HEK293T (cell line): ENCODE data around the gene TK2.

Experiments used
- CTCF ChIA-PET: fragments of 350-600 bp; formaldehyde crosslinking; extraction: SDS; loops from one replicate; lab custom pipeline; 2021; ENCODE audit warnings: antibody characterized with exemption, inconsistent platforms; lab: Yijun Ruan, JAX
- POLR2A ChIA-PET: fragments of 350-600 bp; formaldehyde crosslinking; extraction: SDS; loops from one replicate; lab custom pipeline; 2020; ENCODE audit warnings: antibody characterized with exemption, inconsistent platforms; lab: Yijun Ruan, JAX
- DNase-seq: peaks from one replicate; pipeline ENCODE4 v3.0.0; 2012; ENCODE audit warnings: mixed read lengths; ENCODE audit errors: extremely low spot score
- ARNT ChIP-seq: fragments of 450-650 bp; IDR thresholded peaks from 2 replicates; pipeline ENCODE4 v1.6.1; 2017; ENCODE audit warnings: mild to moderate bottlenecking
- BHLHE40 ChIP-seq: fragments of 450-650 bp; IDR thresholded peaks from 2 replicates; pipeline ENCODE4 v1.6.1; 2016; ENCODE audit warnings: mild to moderate bottlenecking, moderate library complexity, borderline replicate concordance
- CTBP1 ChIP-seq: fragments of 450-650 bp; IDR thresholded peaks from 2 replicates; pipeline ENCODE4 v1.6.1; 2016; ENCODE audit warnings: borderline replicate concordance
- ELF4 ChIP-seq: fragments of 450-650 bp; IDR thresholded peaks from 2 replicates; pipeline ENCODE4 v1.6.1; 2017; ENCODE audit warnings: antibody characterized with exemption
- FOXA1 ChIP-seq: fragments of 450-650 bp; IDR thresholded peaks from 2 replicates; pipeline ENCODE4 v1.6.1; 2016; ENCODE audit warnings: mild to moderate bottlenecking
- FOXK2 ChIP-seq: fragments of 450-650 bp; IDR thresholded peaks from 2 replicates; pipeline ENCODE4 v1.6.1; 2016; ENCODE audit warnings: mild to moderate bottlenecking
- FOXM1 ChIP-seq: fragments of 450-650 bp; IDR thresholded peaks from 2 replicates; pipeline ENCODE4 v1.6.1; 2017; ENCODE audit warnings: mild to moderate bottlenecking, borderline replicate concordance
- HDGF ChIP-seq: fragments of 450-650 bp; IDR thresholded peaks from 2 replicates; pipeline ENCODE4 v1.6.1; 2017; ENCODE audit warnings: antibody characterized with exemption, borderline replicate concordance
- L3MBTL2 ChIP-seq: fragments of 450-650 bp; conservative IDR thresholded peaks from 2 replicates; pipeline ENCODE4 v1.6.1; 2016; ENCODE audit warnings: mild to moderate bottlenecking
- LEF1 ChIP-seq: fragments of 450-650 bp; IDR thresholded peaks from 2 replicates; pipeline ENCODE4 v1.6.1; 2017; ENCODE audit warnings: mild to moderate bottlenecking, borderline replicate concordance
- NFRKB ChIP-seq: fragments of 450-650 bp; IDR thresholded peaks from 2 replicates; pipeline ENCODE4 v1.6.1; 2016; ENCODE audit warnings: mild to moderate bottlenecking, moderate library complexity
- PKNOX1 ChIP-seq: fragments of 450-650 bp; IDR thresholded peaks from 2 replicates; pipeline ENCODE4 v1.6.1; 2016
- SP1 ChIP-seq: fragments of 450-650 bp; IDR thresholded peaks from 2 replicates; pipeline ENCODE4 v1.6.1; 2017
- SUZ12 ChIP-seq: fragments of 450-650 bp; IDR thresholded peaks from 2 replicates; pipeline ENCODE4 v1.6.1; 2016; ENCODE audit warnings: mild to moderate bottlenecking
- TARDBP ChIP-seq: fragments of 450-650 bp; IDR thresholded peaks from 2 replicates; pipeline ENCODE4 v1.6.1; 2016
- ZNF384 ChIP-seq: fragments of 450-650 bp; IDR thresholded peaks from 2 replicates; pipeline ENCODE4 v1.6.1; 2016

TK2 gene

DNA sequence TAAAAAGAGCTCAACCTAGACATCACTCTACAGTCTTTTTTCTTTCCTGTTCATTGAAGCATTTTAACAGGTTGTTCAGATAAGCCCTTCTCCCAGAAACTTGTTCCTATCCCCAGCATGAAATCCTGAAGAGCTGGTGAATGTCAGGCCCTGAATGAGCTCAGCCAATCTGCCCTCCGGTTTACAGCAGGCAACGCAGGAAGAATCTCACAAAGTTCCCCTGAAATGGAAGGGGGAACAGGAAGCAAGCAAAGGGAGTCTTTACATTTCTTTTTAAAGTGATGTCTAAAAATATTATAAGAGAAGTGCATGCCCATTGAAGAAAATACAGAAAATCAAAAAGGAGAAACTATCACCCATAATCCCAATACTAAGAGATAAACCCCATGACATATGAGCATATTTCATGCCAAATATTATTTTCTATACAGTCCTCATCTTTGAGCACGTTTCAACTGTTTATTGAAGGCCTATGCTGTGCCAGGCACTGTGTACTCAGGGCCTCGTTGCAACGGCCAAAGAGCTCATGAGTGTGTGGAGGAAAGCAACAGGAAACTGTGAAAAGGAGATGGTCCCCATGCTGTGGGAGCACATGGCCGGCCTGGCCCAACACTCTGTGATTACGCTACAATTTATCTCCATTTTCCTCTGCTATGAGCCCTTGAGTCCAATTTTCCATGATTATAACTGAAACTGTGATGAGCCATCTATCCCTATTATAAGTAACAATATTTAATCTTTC, 5.7 kb downstream of the TK2 start:
- ChIA-PET POLR2A (interaction anchor here (2.9 kb wide), 1 partner anchor 8 kb away, joined by 12 read pairs; the partner anchor contains the start of gene CKLF), CTCF (no interaction called here)
- TF ChIP-seq SP1 (no peak), LEF1 (no peak), ARNT (no peak), HDGF (no peak), ZNF384 (no peak), FOXA1 (no peak), CTBP1 (no peak), BHLHE40 (no peak), SUZ12 (no peak), ELF4 (no peak), FOXM1 (no peak), FOXK2 (no peak), PKNOX1 (no peak), NFRKB (no peak), TARDBP (no peak), L3MBTL2 (no peak)
- no peak for DNase-seq

DNA sequence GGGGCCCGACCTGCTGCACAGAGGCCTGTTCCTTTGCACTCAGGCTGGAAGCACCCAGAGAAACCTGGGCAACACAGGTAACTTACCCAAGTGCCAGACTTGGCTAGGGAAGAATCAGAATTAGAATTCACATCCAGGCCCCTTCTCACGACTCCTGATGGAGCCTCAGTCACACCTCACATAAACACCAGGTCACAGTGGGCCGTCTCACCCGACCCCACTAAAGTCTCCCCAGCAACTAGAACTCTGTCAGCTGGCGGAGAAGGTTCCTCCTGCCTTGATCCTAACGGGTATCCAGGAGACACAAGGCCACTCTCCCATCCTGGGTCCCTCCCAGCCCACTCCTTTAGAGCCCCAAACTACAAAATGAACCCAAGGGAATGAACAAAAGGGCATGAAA, 6.4 kb downstream of the TK2 start:
- ChIA-PET CTCF (no interaction called here), POLR2A (interaction anchor here (2.9 kb wide), 1 partner anchor 8 kb away, joined by 12 read pairs; the partner anchor contains the start of gene CKLF)
- no peak for DNase-seq
- no peak for TF ChIP-seq SUZ12
- no peak for TF ChIP-seq FOXA1

DNA sequence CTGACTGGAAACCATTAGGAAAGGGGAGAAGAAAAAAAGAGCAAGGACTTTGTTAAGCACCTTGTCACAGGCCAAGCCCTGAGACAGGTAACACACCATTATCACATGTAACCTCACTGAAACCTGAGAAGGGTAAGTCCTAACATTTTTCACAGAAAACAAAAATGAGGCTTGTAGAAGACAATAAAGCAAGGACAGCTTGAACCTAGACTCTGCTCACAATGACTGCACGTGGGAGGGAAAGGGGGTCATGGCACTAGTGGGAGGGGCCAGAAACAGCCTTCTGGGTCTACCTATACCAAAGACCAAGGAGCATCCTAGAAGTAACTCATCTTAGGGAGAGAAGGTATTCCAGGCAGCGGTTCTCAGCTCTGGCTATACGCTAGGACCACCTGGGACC, 7.5 kb downstream of the TK2 start:
- no peak for DNase-seq
- TF ChIP-seq ZNF384 (no peak), ARNT (no peak), SP1 (no peak), L3MBTL2 (no peak), HDGF (no peak), FOXA1 (no peak), CTBP1 (no peak), BHLHE40 (no peak), TARDBP (no peak), NFRKB (no peak), LEF1 (no peak), FOXM1 (no peak), FOXK2 (no peak)
- ChIA-PET CTCF (no interaction called here), POLR2A (interaction anchor here (2.9 kb wide), 1 partner anchor 10 kb away, joined by 12 read pairs; the partner anchor contains the start of gene CKLF)

- DNase-seq = no peak
- CTCF ChIA-PET = no interaction called here
- TF ChIP-seq BHLHE40 (no peak), SP1 (no peak), ELF4 (no peak), LEF1 (no peak), CTBP1 (no peak), FOXK2 (no peak), HDGF (no peak), L3MBTL2 (no peak), FOXA1 (no peak), ARNT (no peak), NFRKB (no peak)
- POLR2A ChIA-PET = interaction anchor here (2.9 kb wide), 1 partner anchor 10 kb away, joined by 12 read pairs; the partner anchor contains the start of gene CKLF
Measured at GRCh38 chr16:66541388-66542355, 8.2 kb downstream of the TK2 start.

- CTCF ChIA-PET = interaction anchor here (0.7 kb wide), 1 partner anchor 179 kb away, joined by 4 read pairs; no protein-coding TSS in a partner anchor
- POLR2A ChIA-PET = interaction anchor here (0.8 to 1.5 kb wide), 2 partner anchors 10 to 12 kb away, joined by 4 to 5 read pairs; partner anchors contain the start of gene CKLF
- DNase-seq = no peak
- TF ChIP-seq LEF1 (no peak), CTBP1 (no peak), SUZ12 (no peak), HDGF (no peak), FOXM1 (no peak), FOXK2 (no peak), NFRKB (no peak), SP1 (no peak), PKNOX1 (no peak), ELF4 (no peak), TARDBP (no peak), ZNF384 (no peak), ARNT (no peak), L3MBTL2 (no peak), FOXA1 (no peak), BHLHE40 (no peak)
Measured at GRCh38 chr16:66539623-66540469, 10.1 kb downstream of the TK2 start.
